ENCODE results near the gene CCNC. TPM values are rescaled to one million over a fixed set of nuclear protein-coding genes. Genes with fewer than 3 reads are reported as not detected.

The CCNC gene, protein sequence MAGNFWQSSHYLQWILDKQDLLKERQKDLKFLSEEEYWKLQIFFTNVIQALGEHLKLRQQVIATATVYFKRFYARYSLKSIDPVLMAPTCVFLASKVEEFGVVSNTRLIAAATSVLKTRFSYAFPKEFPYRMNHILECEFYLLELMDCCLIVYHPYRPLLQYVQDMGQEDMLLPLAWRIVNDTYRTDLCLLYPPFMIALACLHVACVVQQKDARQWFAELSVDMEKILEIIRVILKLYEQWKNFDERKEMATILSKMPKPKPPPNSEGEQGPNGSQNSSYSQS
- polyA plus RNA-seq (2011; rRNA removed), result 60.3 and 66.0 TPM in 2 replicates
- polyA plus RNA-seq (2012; cell fraction: cytosol; rRNA removed), result 11.9 and 14.0 TPM in 2 replicates
- 4.0 and 7.5 TPM in 2 replicates for polyA plus RNA-seq (2012; cell fraction: nucleus; rRNA removed)
- 43.6 to 46.9 TPM (median 44.1 TPM) in 3 replicates for polyA plus RNA-seq (2017; fragmentation: RNase III; extraction: RNeasy Plus Mini Kit Qiagen cat#74134 plus additional on column Dnase treatment)
- polyA minus RNA-seq (2011; rRNA and poly(A)+ RNA removed), result 29.1 and 31.1 TPM in 2 replicates

GRCh38 chr6:99568103-99568933 lies at the start of gene CCNC:
TSS of gene CCNC (minus strand) at chr6:99568660. CDS start at chr6:99568527, 133 bp downstream.
- H3K4me3 ChIP-seq, result peak within 1 kb of the TSS; percentile 68
- H3K4me1 ChIP-seq, result peaks cover 16% of the 10 kb centered on the region
- DNase-seq (ENCODE audit: low read depth in 1 of 2, low spot score in 1 of 2) (peak; percentile 87 to 97), ATAC-seq (peak; percentile 100), FAIRE-seq (no peak)
- H3K9me3 ChIP-seq, result no peaks in the 10 kb centered on the region
- H3K4me2 ChIP-seq, result peak within 1 kb of the TSS; percentile 86
- peak within 1 kb of the TSS; percentile 63 to 97 for H3K27ac ChIP-seq
- WGBS (ENCODE audit: missing lambda C conversion rate), result 0% methylated on average over 18 of the region's 64 CpGs
- CTCF ChIA-PET, result interaction anchor here (1.5 to 1.7 kb wide), 2 partner anchors 20 to 46 kb away, joined by 6 read pairs; no protein-coding TSS in a partner anchor
- POLR2A ChIA-PET, result interaction anchor here (0.6 to 1.4 kb wide), 15 partner anchors 9 to 175 kb away, joined by 3 to 9 read pairs (median 4); partner anchors contain the start of genes COQ3, PNISR and USP45
- no peak for TF ChIP-seq NFE2L2 (conservative IDR thresholded peaks at IDR 0.05; ENCODE audit: low read length)
- TF ChIP-seq FOSB (CRISPR knock-in tag; IDR thresholded peaks at IDR 0.05), result no peak
- TF ChIP-seq KDM5A (IDR thresholded peaks at IDR 0.05), result no peak
- TF ChIP-seq CTCF (IDR thresholded peaks at IDR 0.05), result no peak
- TF ChIP-seq RAD21 (conservative IDR thresholded peaks at IDR 0.05 in 1 of 2, IDR thresholded peaks at IDR 0.05 in 1 of 2), result no peak
- TF ChIP-seq ATOH8 (CRISPR knock-in tag; IDR thresholded peaks at IDR 0.05; ENCODE audit: low read depth), result no peak
- TF ChIP-seq HOXA7 (CRISPR knock-in tag; IDR thresholded peaks at IDR 0.05), result no peak
- TF ChIP-seq NR3C1 (IDR thresholded peaks at IDR 0.05), result no peak
- no peak for TF ChIP-seq CHD4 (IDR thresholded peaks at IDR 0.05; ENCODE audit: borderline replicate concordance)
- no peak for TF ChIP-seq TFCP2L1 (CRISPR knock-in tag; IDR thresholded peaks at IDR 0.05)
- TF ChIP-seq CBX8 (IDR thresholded peaks at IDR 0.05), result no peak
- no peak for TF ChIP-seq CBX2 (IDR thresholded peaks at IDR 0.05; ENCODE audit: borderline replicate concordance, low read depth)
- no peak for TF ChIP-seq FOXS1 (CRISPR knock-in tag; IDR thresholded peaks at IDR 0.05)
- TF ChIP-seq ESRRA (IDR thresholded peaks at IDR 0.05; ENCODE audit: borderline replicate concordance, low read length), result no peak
- TF ChIP-seq, protein P1, sequence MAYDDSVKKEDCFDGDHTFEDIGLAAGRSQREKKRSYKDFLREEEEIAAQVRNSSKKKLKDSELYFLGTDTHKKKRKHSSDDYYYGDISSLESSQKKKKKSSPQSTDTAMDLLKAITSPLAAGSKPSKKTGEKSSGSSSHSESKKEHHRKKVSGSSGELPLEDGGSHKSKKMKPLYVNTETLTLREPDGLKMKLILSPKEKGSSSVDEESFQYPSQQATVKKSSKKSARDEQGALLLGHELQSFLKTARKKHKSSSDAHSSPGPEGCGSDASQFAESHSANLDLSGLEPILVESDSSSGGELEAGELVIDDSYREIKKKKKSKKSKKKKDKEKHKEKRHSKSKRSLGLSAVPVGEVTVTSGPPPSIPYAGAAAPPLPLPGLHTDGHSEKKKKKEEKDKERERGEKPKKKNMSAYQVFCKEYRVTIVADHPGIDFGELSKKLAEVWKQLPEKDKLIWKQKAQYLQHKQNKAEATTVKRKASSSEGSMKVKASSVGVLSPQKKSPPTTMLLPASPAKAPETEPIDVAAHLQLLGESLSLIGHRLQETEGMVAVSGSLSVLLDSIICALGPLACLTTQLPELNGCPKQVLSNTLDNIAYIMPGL (CRISPR knock-in tag; IDR thresholded peaks at IDR 0.05; ENCODE audit: borderline replicate concordance), result no peak
- no peak for TF ChIP-seq ZFP36 (IDR thresholded peaks at IDR 0.05; ENCODE audit: borderline replicate concordance, partially characterized antibody)
- no peak for TF ChIP-seq SMC3 (IDR thresholded peaks at IDR 0.05)
- TF ChIP-seq HES2 (IDR thresholded peaks at IDR 0.05), result no peak
- TF ChIP-seq EHF (CRISPR knock-in tag; IDR thresholded peaks at IDR 0.05), result no peak
- TF ChIP-seq BHLHE40 (IDR thresholded peaks at IDR 0.05; ENCODE audit: low read depth, low read length), result no peak
- peak; percentile 36; the same call in 1 of the 2 replicates for TF ChIP-seq GATA3 (IDR thresholded peaks at IDR 0.05; ENCODE audit: borderline replicate concordance)
- peak; percentile 79; the same call in 1 of the 2 replicates for TF ChIP-seq MAZ (IDR thresholded peaks at IDR 0.05; ENCODE audit: borderline replicate concordance, low read depth, low read length)
- TF ChIP-seq KDM1A (IDR thresholded peaks at IDR 0.05; ENCODE audit: low read depth), result no peak
- no peak; the same call in 1 of the 2 replicates for TF ChIP-seq ZC3H11A (IDR thresholded peaks at IDR 0.05)
- TF ChIP-seq REST (IDR thresholded peaks at IDR 0.05), result peak; percentile 98
- TF ChIP-seq HOXB5 (CRISPR knock-in tag; IDR thresholded peaks at IDR 0.05), result no peak
- no peak for TF ChIP-seq RARB (CRISPR knock-in tag; IDR thresholded peaks at IDR 0.05)
- TF ChIP-seq POLR2A (IDR thresholded peaks at IDR 0.05; ENCODE audit: low read length), result peak; percentile 53
- peak; percentile 42 for TF ChIP-seq MAFK (IDR thresholded peaks at IDR 0.05; ENCODE audit: partially characterized antibody)
- TF ChIP-seq PHF8 (IDR thresholded peaks at IDR 0.05; ENCODE audit: borderline replicate concordance, low read depth), result peak; percentile 79
- TF ChIP-seq RFX5 (IDR thresholded peaks at IDR 0.05), result no peak
